T-helper 2 cell (primary cell): ENCODE measurements around the gene TBX22.
"Not testable (repeated sequence)": the region's sequence is repeated elsewhere in the genome, so short reads cannot be mapped to it uniquely, and the experiment has no call there.

Source experiments
- DNase-seq, 5 experiments: peaks; one replicate each; pipeline versions ENCODE4 v3.0.0 to v3.0.0-alpha.2; 2012 to 2022
- total RNA-seq, 2 donors: gene quantifications; one replicate each; lab custom pipeline; 2026; lab: John Stamatoyannopoulos, UW

TBX22 gene, protein sequence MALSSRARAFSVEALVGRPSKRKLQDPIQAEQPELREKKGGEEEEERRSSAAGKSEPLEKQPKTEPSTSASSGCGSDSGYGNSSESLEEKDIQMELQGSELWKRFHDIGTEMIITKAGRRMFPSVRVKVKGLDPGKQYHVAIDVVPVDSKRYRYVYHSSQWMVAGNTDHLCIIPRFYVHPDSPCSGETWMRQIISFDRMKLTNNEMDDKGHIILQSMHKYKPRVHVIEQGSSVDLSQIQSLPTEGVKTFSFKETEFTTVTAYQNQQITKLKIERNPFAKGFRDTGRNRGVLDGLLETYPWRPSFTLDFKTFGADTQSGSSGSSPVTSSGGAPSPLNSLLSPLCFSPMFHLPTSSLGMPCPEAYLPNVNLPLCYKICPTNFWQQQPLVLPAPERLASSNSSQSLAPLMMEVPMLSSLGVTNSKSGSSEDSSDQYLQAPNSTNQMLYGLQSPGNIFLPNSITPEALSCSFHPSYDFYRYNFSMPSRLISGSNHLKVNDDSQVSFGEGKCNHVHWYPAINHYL
- total RNA-seq: 0 reads per million in 2 donors

GRCh38 chrX:80014141-80014940 is at the start of gene TBX22:
TSS of gene TBX22 (plus strand) at chrX:80014753. CDS start at chrX:80022270, 7,517 bp downstream.
- DNase-seq: no peak

DNA sequence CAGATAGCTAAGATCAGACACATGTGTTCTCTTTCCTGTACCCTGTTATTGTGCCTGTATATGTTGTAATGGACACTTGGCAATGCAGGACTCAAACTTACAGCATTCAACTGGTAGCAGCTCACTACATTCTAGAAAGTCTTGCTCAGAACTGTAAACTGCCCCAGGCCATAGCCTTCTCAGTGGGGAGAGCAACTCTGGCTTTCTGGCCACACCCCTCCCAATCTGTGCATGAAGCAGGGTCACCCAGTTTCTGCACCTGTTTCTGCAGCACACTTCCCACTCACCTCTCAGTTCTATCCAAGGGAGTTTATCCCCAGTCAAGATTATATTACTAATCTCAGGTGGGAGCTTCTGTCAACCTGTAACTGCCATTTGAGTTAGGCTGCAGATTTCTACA is 38.9 kb upstream of the TBX22 start:
- DNase-seq: no peak

GRCh38 chrX:80004458-80004857 is 10.1 kb upstream of the TBX22 start:
- DNase-seq: no peak

DNA sequence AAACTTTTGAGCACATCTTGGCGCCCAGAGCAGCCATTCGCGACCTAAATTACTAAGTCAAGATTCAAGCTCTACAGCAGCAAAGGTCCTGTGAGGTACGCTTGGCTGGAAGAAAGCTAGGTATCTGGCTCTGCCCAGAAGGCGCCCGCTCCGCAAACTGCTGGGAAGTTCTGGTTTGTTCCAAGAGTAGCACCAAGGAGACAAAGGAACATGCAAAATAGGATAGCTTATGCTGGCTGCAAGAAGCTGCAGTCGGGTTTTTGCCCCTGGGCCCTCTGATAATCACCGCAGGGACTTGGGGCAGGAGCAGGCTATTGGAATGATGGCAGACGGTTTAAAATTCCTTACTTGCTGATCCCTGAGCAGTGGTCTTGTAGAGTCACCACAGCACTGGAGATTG is 3.0 kb upstream of the TBX22 start:
- DNase-seq: no peak

DNA sequence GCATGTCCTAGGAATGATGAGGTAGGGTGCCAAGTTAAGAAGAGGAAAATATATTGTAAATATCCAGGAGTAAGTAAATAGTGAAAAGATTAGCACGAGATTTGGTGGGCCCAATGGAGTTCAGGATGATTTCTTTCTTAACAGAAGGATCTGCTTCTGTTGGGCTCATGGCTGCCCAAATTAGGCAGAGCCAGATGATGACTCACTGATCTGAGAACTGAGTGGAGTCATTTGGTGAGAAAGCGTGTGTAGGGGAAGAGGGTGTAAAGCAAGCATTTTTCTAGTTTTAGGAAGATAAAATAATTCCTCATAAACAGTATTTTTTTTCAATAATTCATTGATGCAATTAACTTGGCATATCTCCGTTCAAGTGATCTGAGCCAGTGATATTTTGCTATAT is 1.6 kb downstream of the TBX22 start:
- no peak for DNase-seq

- DNase-seq: no peak
Measured at GRCh38 chrX:80021621-80022020, 7.1 kb downstream of the TBX22 start.

- no peak for DNase-seq
Measured at GRCh38 chrX:80022363-80023031, 7.9 kb downstream of the TBX22 start.

DNA sequence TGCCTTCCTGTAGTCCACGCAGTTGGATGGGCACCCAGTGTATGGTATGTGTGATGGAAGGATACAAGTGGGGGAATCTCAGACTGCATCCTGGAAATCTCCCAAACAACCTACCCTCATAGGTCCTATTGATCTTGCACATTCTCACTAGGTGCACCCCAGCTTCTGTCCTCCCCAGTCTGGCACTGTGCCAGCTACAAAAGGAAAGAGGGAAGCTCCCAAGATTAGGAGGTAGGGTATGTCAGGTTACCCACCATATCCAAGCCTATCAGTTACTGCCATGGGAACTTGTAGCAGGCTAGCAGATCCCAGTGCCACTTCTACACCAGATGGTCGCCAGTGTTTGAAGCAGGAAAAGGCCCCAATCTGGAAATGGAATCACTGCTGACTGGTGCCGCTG is 11.6 kb downstream of the TBX22 start:
- no peak for DNase-seq

DNA sequence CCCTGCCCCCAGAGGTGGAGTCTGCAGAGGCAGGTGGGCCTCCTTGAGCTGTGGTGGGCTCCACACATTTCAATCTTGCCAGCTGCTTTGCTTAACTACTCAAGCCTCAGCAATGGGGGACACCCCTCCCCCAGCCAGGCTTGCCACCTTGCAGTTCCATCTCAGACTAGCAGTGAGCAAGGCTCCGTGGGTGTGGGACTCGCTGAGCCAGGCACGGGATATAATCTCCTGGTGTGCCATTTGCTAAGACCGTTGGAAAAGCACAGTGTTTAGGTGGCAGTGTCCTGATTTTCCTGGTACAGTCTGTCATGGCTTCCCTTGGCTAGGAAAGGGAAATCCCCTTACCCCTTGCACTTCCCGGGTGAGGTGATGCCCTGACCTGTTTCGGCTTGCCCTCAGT is 51.6 kb downstream of the TBX22 start:
- not testable (repeated sequence) for DNase-seq

DNA sequence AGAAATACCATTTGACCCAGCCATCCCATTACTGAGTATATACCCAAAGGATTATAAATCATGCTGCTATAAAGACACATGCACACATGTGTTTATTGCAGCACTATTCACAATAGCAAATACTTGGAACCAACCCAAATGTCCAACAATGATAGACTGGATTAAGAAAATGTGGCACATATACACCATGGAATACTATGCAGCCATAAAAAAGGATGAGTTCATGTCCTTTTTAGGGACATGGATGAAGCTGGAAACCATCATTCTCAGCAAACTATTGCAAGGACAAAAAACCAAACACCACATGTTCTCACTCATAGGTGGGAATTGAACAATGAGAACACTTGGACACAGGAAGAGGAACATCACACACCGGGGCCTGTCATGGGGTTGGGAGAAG is 61.1 kb downstream of the TBX22 start:
- DNase-seq: not testable (repeated sequence)
